GM18907 (cell line): ENCODE measurements around the gene HIP1R.

Experiments
- ATAC-seq: cut with Tn5 transposase; IDR thresholded peaks from one replicate; pipeline ENCODE4 v1.9.1; 2021; ENCODE audit warnings: mild to moderate bottlenecking, moderate library complexity; ENCODE audit not compliant: unreplicated experiment

HIP1R gene

DNA sequence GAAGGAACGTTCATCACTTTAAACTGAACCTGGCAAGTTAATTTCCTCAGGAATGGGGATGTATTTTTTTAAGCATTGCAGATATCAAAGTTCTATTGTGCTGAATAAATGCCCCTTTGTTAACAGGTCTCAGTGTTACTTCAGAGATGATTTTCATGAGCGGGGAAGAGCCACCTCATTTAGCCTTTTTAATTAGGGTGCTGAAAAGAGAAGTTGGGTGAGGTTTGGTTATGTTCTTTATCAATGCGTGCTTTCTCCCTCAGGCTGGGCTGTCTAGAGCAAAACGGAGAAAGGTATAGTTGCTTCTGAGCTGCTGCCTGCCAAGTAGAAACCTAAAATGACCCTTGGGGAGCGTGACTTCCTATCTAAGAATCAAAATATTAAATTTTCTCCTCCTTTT, 8.0 kb upstream of the HIP1R start:
- ATAC-seq: no peak

DNA sequence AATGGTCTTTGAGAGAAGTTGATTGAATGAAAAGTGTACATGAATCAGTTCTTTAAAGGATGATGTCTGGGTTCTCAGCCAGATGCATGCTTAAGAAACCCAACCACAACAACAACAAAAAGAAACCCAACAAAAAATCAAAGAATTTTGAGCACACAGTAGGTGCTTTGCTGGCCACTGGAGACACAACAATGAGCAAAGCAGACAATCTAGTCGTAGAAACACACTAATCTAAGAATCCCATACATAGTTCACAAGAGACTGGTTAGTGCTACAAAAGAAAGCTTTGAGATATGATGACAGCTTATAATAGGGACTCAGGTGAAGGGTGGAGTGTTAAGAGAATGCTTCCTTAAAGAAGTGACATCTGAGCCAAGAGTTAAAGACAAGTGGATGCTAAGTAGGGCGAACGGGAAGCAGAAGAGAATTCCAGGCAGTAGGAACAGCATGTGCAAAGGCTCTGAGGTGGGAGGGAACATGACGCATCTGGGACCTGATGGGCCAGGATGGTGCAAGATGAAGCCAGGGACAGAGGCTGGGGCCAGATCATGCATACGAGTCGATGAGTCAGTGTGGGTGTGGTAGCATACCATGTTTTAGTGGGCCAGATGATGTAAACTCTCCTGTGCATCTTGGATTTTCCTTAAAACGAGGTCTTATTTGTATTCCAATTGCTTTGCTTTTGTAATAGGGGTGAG, 4.6 kb upstream of the HIP1R start:
- no peak for ATAC-seq

DNA sequence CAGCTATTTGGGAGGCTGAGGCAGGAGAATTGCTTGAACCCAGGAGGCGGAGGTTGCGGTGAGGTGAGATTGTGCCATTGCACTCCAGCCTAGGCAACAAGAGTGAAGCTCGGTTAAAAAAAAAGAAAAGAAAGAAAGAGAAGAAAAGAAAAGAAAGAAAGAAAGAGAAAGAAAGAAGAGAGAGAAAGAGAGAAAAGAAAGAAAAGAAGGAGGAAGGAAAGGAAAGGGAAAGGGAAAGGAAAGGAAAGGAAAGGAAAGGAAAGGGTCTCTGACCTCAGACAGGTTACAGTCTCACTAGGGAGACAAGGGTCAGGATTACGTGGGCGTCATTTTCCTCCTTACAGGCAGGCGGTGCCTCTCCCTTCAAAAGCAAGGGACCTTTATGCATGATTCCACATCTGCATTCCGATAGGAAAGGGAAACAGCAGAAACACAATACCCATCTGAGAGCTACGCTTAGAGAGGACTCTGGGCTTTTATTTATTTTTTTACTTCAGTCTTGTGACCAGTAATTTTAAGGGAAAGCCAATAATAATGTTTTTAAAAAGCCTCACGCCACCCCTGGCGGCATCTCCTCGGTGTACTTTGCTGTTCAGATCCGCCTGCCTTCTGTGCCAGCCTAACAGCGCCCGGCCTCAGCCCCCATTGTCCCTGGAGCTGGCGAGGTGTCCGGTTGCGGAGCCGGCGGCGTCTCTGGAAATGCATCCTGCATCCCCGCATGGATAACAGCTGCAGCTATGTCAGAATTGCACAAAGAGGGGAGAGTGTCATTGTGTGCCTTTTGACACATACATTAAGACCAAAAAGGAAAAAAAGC, 945 bp upstream of the HIP1R start:
- no peak for ATAC-seq

DNA sequence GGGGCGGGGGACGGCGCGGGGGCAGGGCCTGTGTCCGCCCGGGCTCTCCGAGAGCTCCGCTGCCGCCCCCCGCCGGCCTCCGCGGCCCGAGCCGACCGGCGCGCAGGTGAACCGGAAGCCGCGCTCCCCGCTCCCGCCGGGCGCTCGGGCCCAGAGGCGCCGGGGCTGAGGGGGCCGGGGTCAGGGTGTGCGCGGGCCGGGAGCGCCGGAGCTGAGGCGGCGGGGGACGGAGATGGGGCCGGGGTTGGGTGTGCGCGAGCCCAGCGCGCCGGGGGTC, 431 bp downstream of the HIP1R start:
- peak; percentile 45 for ATAC-seq

DNA sequence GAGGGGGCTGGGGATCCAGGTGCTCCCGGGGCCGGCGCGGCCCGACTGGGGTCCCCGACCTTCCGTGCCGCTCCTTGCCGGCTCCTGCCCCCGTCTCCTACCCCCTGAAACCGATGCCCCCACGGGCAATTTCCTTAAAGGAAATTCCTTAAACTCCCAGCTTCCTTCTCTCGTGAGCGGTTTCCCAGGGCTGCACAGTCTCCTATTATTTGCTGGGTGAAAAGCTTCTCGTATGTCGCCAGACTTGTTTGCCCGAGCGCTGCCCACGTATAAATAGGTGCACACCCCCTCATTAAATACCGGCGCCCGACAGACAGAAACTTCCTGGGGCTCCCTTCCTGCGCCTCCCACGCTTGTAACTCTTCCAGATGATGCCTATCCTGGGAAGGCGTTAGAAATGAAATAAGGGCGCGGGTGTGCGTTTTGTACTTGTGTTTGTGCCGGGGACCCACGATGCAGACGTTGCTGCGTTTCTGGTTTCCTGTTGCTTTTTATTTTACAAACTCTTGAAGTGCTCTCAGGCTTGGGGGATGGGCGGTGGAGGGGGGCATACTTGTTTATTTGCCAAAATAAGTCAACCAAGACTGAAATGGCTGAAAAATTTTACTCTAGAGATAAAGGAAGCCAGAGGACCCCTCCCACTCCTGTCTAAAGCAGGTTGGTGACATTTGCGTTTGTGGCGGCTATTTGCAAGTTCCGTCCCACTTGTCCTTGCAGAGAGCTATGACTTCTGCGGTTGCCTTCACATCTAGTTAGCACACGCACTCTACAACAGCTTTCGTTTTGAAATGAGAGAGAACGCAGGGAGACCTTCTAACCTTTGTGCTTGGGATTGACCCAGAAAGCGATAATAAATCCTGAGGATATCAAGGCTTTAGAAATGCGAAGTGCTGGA, 1.0 kb downstream of the HIP1R start:
- ATAC-seq: peak; percentile 53

DNA sequence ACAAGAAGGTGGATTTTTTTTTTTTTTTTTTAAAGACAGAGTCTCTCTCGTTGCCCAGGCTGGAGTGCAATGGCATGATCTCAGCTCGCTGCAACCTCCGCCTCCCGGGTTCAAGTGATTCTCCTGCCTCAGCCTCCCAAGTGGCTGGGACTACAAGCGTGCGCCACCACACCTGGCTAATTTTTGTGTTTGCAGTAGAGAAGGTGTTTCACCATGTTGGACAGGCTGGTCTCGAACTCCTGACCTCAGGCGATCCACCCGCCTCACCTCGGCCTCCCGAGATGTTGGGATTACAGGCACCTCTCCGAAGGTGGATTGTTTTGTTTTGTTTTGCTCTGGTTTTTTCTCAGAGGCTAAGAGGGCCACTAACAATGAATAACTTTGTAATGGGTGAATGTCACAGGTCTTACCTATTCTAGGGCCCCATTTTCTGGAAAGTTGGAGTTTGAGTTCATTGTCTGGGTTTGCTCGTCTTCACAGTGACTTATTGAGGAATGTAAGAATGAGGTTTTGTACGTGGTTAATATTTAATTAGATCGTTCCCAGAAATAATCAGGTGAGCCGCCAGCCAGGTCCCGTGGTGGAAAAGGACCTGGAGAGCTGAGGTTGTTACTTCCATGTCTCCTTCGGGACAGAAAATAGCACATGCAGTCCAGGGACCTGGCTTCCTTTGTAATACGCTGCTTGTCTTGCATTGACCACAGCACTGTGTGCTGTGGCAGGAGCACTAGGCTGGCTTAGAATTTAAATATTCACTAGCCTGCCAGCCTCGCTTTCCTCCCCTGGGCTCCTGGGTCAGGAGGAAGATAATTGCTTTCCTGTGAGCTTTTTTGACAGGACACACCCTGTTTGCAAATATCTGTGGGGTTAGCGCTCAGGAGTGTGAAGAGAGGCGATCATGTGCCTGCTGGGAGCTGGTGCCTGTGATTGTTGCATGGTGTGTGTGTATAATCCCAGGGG, 2.3 kb downstream of the HIP1R start:
- no peak for ATAC-seq

DNA sequence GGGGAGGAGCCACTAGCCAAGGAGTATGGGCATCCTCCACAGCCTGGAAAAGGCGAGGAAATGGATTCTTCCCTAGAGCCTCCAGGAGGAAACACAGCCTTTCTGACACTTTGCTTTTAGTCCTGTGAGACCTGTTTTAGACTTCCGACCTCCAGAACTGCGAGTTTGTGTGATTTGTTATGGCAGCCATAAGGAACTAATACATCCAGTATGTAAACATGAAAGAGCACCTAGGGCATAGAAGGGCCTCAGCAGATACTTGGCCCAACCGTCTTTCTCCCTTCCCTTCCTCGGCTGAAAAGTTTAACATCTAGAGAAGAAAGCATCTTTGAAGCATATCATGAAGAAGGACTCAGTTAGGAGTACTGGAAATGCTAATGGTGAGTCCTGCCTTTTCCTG, 3.6 kb downstream of the HIP1R start:
- ATAC-seq: no peak

DNA sequence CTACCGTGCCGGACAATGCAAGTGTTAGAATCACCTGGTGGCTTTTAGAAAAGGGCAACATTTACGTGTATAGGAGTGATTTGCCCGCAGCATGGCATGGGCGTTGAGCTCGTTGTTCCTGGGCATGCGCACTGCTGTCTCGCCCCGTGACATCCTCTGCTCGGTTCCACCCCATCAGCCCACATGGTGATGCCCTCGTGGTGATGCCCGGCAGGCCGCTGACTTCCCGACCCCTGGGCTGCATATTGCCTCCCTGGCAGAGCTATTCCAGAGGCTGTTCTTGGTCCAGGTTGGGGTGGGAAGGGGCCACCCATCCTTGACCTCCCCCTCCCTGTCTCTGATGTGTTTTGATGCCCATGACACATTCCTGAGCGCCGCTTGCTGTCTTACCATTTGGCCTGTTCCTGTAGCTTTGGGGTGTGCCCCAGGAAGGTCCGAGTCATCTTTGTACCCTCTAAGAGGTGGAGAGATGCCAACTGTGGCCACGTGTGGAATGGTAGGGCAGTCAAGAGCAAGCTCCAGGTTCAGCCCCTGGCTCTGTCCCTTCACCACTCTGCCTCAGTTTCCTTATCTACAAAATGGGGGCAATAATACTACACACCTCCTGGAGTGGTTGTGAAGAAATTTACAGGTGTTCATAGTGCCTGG, 4.8 kb downstream of the HIP1R start:
- ATAC-seq: no peak

DNA sequence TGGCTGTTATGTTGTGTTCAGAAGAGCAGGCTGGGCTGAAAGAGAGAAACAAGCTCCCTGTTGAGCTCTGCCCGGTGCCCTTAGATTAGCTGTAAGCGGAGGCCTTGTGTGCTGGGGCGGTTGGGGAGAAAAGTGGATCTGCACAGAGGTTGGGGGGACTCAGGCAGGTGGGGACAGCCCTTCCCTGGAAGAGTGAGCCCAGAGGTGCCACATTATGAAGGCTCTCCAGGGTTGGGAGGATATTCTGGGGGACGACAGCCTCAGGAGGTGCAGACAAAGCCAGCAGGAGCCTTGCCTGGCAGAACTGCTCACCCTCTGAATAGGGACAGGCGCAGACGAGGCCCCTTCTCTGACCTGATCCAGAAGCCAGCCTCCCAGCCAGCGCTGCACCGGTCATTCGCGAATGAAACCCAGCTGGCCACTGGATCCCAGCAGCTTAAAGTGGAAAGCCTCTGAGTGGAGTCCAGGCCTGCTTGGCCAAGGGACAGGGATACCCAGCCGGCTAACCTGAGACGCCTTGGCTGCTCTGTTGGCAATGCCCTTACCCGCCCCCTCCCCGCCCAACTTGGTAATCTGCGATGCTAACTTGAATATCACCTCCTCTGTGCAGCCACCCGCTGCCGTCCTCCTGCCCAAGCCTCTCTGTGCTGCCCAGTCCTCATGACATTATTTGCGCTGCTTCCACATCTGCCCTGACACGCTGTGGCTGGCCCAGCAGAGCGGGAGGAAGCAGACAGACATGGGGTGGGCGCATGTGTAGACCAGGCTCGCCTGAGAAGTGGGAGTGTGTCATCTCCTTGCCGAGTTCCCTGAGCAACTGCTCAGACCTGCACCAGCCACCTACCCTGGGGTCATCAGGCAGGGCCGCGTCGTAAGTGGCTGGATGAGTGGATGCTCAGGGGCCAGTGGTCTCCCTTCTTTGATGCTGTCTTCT, 5.6 kb downstream of the HIP1R start:
- no peak for ATAC-seq

DNA sequence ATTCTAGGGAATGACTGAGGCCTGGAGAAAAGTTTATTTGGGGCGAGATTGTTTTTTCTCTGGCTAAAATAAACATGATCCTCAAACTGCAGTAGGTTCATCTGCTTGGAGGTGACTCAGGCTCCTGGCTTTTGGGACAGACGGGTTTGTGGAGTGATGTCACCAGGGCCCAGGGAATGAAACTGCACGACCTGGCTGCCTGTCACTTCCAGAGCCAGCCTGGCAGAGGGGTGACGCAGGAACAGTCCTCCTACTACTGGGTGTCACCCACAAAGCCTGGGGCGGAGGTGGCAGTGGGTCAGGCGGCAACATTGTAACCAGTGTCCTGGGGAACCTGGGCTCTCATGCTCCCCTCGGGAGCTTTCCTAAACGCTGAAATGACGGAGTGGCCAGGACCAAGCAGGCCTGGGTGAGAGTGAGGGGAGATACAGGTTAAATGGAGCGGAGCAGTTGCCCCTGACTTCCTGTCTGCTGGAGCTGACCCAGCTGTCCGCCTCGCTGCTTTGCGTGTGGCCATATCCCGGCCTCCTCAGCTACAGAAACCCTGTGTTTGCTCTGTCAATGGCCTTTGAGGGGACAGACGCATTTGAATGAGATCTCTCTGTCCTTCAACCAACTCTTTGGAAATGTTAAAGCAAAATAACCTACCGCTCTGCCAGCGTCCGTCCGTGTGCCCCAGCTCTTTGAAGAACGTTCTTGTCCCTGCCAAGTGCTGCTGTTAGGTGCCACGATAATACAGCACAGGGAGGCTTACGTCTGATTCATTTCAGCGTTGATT, 6.5 kb downstream of the HIP1R start:
- ATAC-seq: no peak

DNA sequence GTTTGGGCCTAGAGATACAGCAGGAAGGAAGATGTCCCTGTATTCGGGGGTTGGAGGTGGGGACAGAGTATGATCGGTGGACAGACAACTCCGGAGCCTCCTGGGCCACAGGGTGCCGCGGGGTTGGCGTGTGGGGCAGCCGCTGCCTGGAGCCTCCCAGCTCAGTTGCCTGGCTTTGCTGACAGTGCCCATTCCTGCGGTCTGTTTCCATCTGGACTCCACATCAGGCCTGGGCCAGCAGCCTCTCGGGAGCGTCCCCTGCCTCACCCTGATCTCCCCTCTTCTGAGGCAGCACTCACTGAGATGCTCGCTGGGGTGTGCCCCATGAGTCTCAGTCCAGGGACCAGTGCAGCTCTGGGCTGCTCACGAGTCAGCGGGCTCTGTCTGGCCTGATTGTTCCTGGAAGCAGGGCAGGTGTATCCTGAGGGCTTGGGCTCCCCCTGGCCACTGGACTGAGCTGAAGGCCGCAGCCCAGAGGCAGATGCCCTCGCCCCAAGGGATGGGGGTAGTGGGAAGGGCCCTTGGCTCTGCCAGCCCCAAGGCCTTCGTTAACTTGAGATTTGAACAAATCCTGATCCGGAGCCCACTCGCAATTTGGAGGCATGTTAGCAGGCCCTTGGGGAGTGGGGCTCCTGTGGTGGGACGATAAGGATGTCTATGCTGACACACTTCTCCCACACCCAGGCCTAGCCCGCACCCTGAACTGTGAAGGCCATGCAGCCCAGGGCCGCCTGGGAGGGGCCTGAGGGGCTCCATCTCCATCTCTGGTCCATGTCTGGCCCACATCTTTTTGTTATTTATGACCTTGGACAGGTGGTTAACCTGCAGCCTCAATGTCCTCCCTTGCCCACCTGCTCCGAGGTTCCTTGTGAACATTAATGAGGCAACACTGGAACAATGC, 7.5 kb downstream of the HIP1R start:
- ATAC-seq: no peak

DNA sequence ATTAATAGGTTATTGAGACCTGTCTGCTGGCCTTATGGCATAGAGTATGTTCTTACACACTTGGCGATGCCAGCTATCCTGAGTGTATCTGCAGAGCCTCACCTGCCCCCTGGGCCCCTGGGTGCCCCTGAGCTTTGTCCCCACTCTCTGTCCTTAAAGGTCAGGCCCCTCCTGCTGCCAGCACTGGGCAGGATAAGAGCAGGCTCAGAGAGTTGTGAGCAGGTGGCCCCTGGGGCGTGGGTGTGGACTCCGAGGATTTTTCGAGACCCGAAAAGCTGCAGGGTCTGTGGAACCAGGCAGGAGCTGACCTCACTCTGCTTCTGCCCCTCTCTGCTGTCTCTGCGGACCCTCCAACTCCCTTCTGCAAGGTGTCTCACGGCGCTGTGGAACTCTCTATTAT, 8.2 kb downstream of the HIP1R start:
- ATAC-seq: no peak

DNA sequence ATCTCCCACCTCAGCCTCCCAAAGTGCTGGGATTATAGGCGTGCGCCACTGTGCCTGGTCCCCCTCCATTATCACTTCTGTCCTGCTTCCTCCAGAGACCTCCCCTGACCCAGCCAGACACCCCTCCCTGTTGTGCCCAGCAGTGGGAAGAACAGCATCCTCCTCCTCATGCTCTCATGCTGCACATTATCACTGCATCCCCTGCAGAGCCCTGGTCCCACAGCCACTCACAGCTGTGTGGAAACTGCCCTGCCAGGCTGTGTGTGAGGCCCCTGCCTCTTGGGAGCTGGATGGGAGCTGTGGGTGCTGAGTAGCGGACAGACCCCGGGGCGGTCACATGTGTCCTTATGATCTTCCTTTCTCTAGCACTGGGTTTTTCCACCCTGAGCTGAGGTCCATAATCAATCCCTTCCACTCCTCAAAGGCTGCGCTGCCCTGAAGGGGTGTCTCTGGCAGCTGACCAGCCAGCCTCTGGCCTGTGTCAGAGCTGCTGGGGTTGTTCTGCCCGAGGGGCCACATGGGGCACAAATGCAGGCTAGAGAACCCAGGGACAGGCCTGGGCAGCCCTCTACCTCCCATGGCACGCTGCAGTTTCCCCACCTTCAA, 9.2 kb downstream of the HIP1R start:
- ATAC-seq: no peak

DNA sequence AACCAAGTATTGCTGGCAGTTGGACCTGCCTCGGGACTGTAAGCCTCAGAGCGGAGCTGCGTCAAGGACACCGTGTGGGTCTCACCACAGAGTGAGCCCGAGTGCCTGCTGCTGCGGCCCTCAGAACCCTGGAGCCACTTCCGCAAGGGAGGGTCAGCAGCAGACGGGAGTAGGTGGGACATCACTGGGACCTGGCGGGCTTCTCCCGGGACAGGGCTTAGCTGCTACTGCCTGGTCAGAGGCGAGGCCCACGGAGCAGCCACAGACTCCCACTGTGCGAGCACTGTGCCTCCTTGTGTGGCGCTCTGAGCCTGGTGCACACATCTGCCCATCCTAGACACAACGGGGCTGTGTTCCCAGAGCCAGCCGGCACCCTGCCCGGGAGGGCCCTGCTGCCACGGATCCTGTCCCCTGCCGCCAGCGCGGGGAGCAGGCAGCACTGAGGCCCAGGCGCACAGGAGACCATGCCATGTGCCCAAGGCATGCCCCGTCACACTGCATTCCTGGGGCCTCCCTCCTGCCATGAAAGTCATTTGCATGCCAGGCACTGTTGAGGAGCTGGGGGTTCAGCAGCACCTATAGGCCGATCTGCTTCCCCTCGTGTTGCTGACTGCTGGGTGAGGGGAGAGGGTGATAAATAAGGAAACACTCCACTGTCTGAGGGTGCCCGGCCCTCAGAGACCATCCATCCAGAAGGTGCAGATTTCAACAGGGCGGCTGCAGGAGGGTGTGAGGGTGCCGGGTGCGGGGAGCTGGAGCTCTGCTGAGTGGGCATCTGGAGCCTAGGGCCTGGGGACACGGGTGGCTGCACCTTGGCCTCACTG, 10.0 kb downstream of the HIP1R start:
- ATAC-seq: no peak

DNA sequence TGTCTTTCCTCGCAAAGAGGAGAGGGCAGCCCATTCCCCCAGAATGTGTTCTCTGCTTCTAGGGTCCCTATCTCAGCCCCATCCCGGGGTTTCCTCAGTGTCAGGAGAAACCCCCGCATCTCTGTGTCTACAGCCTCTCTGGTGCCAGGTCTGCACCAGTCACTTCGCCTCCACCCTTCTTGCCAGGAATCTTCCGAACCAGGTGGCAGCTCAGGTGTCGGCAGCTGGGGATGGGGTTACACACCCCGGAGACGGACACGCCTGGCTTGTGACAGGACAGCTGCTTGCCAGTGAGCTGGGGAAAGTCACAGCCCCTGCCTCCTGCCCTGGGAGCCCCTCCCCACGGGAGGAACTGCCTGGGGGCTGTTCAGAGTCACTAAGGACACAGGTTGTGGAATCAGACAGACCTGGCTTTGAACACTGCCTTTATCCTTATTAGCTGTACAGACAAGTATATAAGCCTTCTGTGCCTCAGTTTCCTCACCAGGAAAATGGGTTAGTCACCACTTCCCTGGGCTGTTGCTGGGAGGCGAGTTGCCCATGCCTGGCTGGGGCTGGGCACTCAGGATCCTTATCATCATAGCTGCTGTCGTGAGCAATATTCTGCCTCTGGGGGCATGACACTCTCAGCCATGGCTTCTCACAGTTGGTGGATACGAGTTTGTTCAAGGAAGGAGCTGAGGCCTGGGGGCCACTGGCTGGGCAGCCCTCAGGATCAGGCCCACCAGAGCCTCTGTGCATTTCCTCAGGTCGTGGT, 10.8 kb downstream of the HIP1R start:
- ATAC-seq: no peak
